Mesenchymal stem cell (in vitro differentiated cells and primary cell): ENCODE measurements around the gene MGMT.

Experiments used
- DNase-seq: peaks from one replicate; pipeline ENCODE4 v3.0.0-alpha.2; 2013
- H2AFZ ChIP-seq: one replicate; pipeline ENCODE4 v1.6.1; 2013; ENCODE audit warnings: low read depth, mild to moderate bottlenecking, control low read depth, inconsistent platforms, low read length, moderate library complexity
- H2AK5ac ChIP-seq: 2 replicates; pipeline ENCODE4 v1.6.1; 2013; ENCODE audit warnings: low read length, moderate library complexity, mild to moderate bottlenecking, inconsistent platforms; ENCODE audit not compliant: severe bottlenecking
- H2BK120ac ChIP-seq: one replicate; pipeline ENCODE4 v1.6.1; 2013; ENCODE audit warnings: low read depth, mild to moderate bottlenecking, inconsistent platforms, low read length, moderate library complexity
- H2BK12ac ChIP-seq, 2 experiments: one replicate each; pipeline ENCODE4 v1.6.1; 2013; ENCODE audit warnings: inconsistent platforms in 2 of 2, low read length in 2 of 2, mild to moderate bottlenecking in 2 of 2, moderate library complexity in 2 of 2, control low read depth in 1 of 2
- H2BK15ac ChIP-seq: one replicate; pipeline ENCODE4 v1.6.1; 2013; ENCODE audit warnings: mild to moderate bottlenecking, low read depth, inconsistent platforms; ENCODE audit not compliant: poor library complexity, severe bottlenecking
- H2BK5ac ChIP-seq: 2 replicates; pipeline ENCODE4 v1.6.1; 2013; ENCODE audit warnings: low read depth, mild to moderate bottlenecking, low read length, control low read depth, inconsistent platforms; ENCODE audit not compliant: poor library complexity, severe bottlenecking
- H3K14ac ChIP-seq, 2 experiments: one replicate each; pipeline ENCODE4 v1.6.1; 2013; ENCODE audit warnings: inconsistent platforms in 2 of 2, low read length in 2 of 2, control low read depth in 1 of 2, mild to moderate bottlenecking in 1 of 2, moderate library complexity in 1 of 2
- H3K18ac ChIP-seq, 2 experiments: one replicate each; pipeline ENCODE4 v1.6.1; 2013; ENCODE audit warnings: inconsistent platforms in 2 of 2, low read length in 2 of 2, control low read depth in 1 of 2, low read depth in 1 of 2, mild to moderate bottlenecking in 1 of 2
- H3K23ac ChIP-seq, 2 experiments: one replicate each; pipeline ENCODE4 v1.6.1; 2013; ENCODE audit warnings: inconsistent platforms in 2 of 2, low read length in 2 of 2, mild to moderate bottlenecking in 2 of 2, moderate library complexity in 2 of 2, control low read depth in 1 of 2
- H3K27ac ChIP-seq: 2 replicates; pipeline ENCODE4 v1.5.1; 2013; ENCODE audit warnings: mild to moderate bottlenecking, moderate library complexity, low read length, control low read depth, inconsistent platforms; ENCODE audit not compliant: poor library complexity, severe bottlenecking
- H3K27me3 ChIP-seq, 2 experiments: 2 replicates each; pipeline versions ENCODE4 v1.6.1 to v1.7.0; 2013; ENCODE audit warnings: low read length in 2 of 2, mild to moderate bottlenecking in 2 of 2, moderate library complexity in 2 of 2, control low read depth in 1 of 2, inconsistent platforms in 1 of 2; ENCODE audit not compliant: control insufficient read depth in 1 of 2, insufficient read depth in 1 of 2
- H3K36me3 ChIP-seq, 2 experiments: 2 replicates each; pipeline versions ENCODE4 v1.6.1 to v1.7.0; 2013; ENCODE audit warnings: low read length in 2 of 2, control low read depth in 1 of 2, inconsistent platforms in 1 of 2, low read depth in 1 of 2, mild to moderate bottlenecking in 1 of 2; ENCODE audit not compliant: insufficient read depth in 2 of 2, control insufficient read depth in 1 of 2
- H3K4ac ChIP-seq, 2 experiments: one replicate each; pipeline ENCODE4 v1.6.1; 2013; ENCODE audit warnings: inconsistent platforms in 2 of 2, low read length in 2 of 2, mild to moderate bottlenecking in 2 of 2, moderate library complexity in 2 of 2, control low read depth in 1 of 2, low read depth in 1 of 2
- H3K4me1 ChIP-seq: 2 replicates; pipeline ENCODE4 v1.6.1; 2013; ENCODE audit warnings: low read depth, low read length, control low read depth; ENCODE audit not compliant: control insufficient read depth, insufficient read depth
- H3K4me2 ChIP-seq: 2 replicates; pipeline ENCODE4 v1.6.1; 2013; ENCODE audit warnings: low read length, mild to moderate bottlenecking, inconsistent platforms; ENCODE audit not compliant: poor library complexity, severe bottlenecking
- H3K4me3 ChIP-seq, 2 experiments: 2 replicates each; pipeline versions ENCODE4 v1.5.1 to v1.7.0; 2013; ENCODE audit warnings: low read length in 2 of 2, mild to moderate bottlenecking in 2 of 2, control low read depth in 1 of 2, low read depth in 1 of 2; ENCODE audit not compliant: insufficient read depth in 1 of 2
- H3K79me1 ChIP-seq: replicated peaks from 2 replicates; pipeline ENCODE4 v1.6.1; 2013; ENCODE audit warnings: mild to moderate bottlenecking, control low read depth, low read length, inconsistent platforms; ENCODE audit not compliant: poor library complexity, severe bottlenecking
- H3K9ac ChIP-seq: 2 replicates; pipeline ENCODE4 v1.7.0; 2013; ENCODE audit warnings: mild to moderate bottlenecking, low read length, moderate library complexity
- H3K9me3 ChIP-seq: 2 replicates; pipeline ENCODE4 v1.7.0; 2013; ENCODE audit warnings: mild to moderate bottlenecking, low read length; ENCODE audit not compliant: control insufficient read depth
- H4K8ac ChIP-seq: one replicate; pipeline ENCODE4 v1.6.1; 2013; ENCODE audit warnings: inconsistent platforms, mild to moderate bottlenecking, low read length, moderate library complexity
- H4K91ac ChIP-seq: one replicate; pipeline ENCODE4 v1.6.1; 2013; ENCODE audit warnings: mild to moderate bottlenecking, low read length, inconsistent platforms
- WGBS: methylation state at CpG from one replicate; pipeline ENCODE4 v1.1.7; 2013; ENCODE audit warnings: mixed read lengths; 5-methylcytosine and 5-hydroxymethylcytosine counted together

The MGMT gene

GRCh38 chr10:129676014-129676413, 209.0 kb downstream of the MGMT start:
- Histone ChIP-seq H2BK12ac (no peak overlapping the region), H2BK120ac (no peak overlapping the region), H4K8ac (no peak overlapping the region), H2BK15ac (no peak overlapping the region), H3K36me3 (peaks cover 0 to 11% of the 10 kb centered on the region in 2 experiments), H4K91ac (no peak overlapping the region), H3K27ac (no peak overlapping the region), H3K4me3 (no peak overlapping the region), H3K4me2 (no peak overlapping the region), H2AFZ (no peak overlapping the region), H3K14ac (no peak overlapping the region), H2BK5ac (no peak overlapping the region), H3K79me1 (peaks cover 3% of the 10 kb centered on the region), H3K4me1 (peaks cover 2% of the 10 kb centered on the region), H2AK5ac (no peak overlapping the region), H3K23ac (no peak overlapping the region), H3K27me3 (no peaks in the 10 kb centered on the region), H3K9ac (no peak overlapping the region), H3K9me3 (peaks cover 5% of the 10 kb centered on the region), H3K4ac (no peak overlapping the region), H3K18ac (no peak overlapping the region)
- no peak for DNase-seq
- WGBS, result 91% methylated on average over 12 of the region's 12 CpGs

- no peaks in the 10 kb centered on the region for H3K9me3 ChIP-seq
- no peak overlapping the region for H3K23ac ChIP-seq
- H2BK5ac ChIP-seq, result no peak overlapping the region
- H3K79me1 ChIP-seq, result peaks cover 3% of the 10 kb centered on the region
- peaks cover 0 to 13% of the 10 kb centered on the region in 2 experiments for H3K36me3 ChIP-seq
- H4K8ac ChIP-seq, result no peak overlapping the region
- H2AFZ ChIP-seq, result no peak overlapping the region
- no peak overlapping the region for H3K9ac ChIP-seq
- no peak overlapping the region for H2BK120ac ChIP-seq
- H2AK5ac ChIP-seq, result no peak overlapping the region
- no peak overlapping the region for H4K91ac ChIP-seq
- no peak overlapping the region for H3K14ac ChIP-seq
- WGBS, result 92% methylated on average over 11 of the region's 11 CpGs
- no peak overlapping the region for H2BK12ac ChIP-seq
- no peak overlapping the region for H2BK15ac ChIP-seq
- no peak for DNase-seq
- H3K4me2 ChIP-seq, result no peak overlapping the region
- no peak overlapping the region for H3K18ac ChIP-seq
- no peak overlapping the region for H3K4me3 ChIP-seq
- H3K27ac ChIP-seq, result no peak overlapping the region
- H3K27me3 ChIP-seq, result no peaks in the 10 kb centered on the region
- no peak overlapping the region for H3K4ac ChIP-seq
- H3K4me1 ChIP-seq, result peaks cover 2% of the 10 kb centered on the region
Measured at GRCh38 chr10:129677377-129677927, 210.4 kb downstream of the MGMT start.

GRCh38 chr10:129678186-129678585, 211.1 kb downstream of the MGMT start:
- H2BK15ac ChIP-seq, result no peak overlapping the region
- no peak overlapping the region for H2BK120ac ChIP-seq
- no peaks in the 10 kb centered on the region for H3K27me3 ChIP-seq
- no peak overlapping the region for H3K4ac ChIP-seq
- H3K18ac ChIP-seq, result no peak overlapping the region
- no peak overlapping the region for H2BK5ac ChIP-seq
- no peak overlapping the region for H2AK5ac ChIP-seq
- no peak overlapping the region for H3K4me2 ChIP-seq
- 70% methylated on average over 3 of the region's 4 CpGs for WGBS
- H3K79me1 ChIP-seq, result peaks cover 3% of the 10 kb centered on the region
- no peak overlapping the region for H3K4me3 ChIP-seq
- H3K4me1 ChIP-seq, result peaks cover 2% of the 10 kb centered on the region
- H2BK12ac ChIP-seq, result no peak overlapping the region
- no peak for DNase-seq
- H3K14ac ChIP-seq, result no peak overlapping the region
- no peak overlapping the region for H4K8ac ChIP-seq
- H3K36me3 ChIP-seq, result peaks cover 0 to 13% of the 10 kb centered on the region in 2 experiments
- H3K27ac ChIP-seq, result no peak overlapping the region
- no peaks in the 10 kb centered on the region for H3K9me3 ChIP-seq
- no peak overlapping the region for H3K23ac ChIP-seq
- no peak overlapping the region for H4K91ac ChIP-seq
- no peak overlapping the region for H2AFZ ChIP-seq
- no peak overlapping the region for H3K9ac ChIP-seq

GRCh38 chr10:129679207-129679606, 212.2 kb downstream of the MGMT start:
- H3K23ac ChIP-seq, result no peak overlapping the region
- H4K91ac ChIP-seq, result no peak overlapping the region
- no peak overlapping the region for H3K14ac ChIP-seq
- no peak overlapping the region for H2BK12ac ChIP-seq
- no peak overlapping the region for H2BK5ac ChIP-seq
- peaks cover 3% of the 10 kb centered on the region for H3K79me1 ChIP-seq
- no peak overlapping the region for H3K4me2 ChIP-seq
- no peak overlapping the region for H3K4ac ChIP-seq
- H2BK15ac ChIP-seq, result no peak overlapping the region
- no peak overlapping the region for H3K4me3 ChIP-seq
- peaks cover 2% of the 10 kb centered on the region for H3K4me1 ChIP-seq
- H2AK5ac ChIP-seq, result no peak overlapping the region
- peaks cover 0 to 13% of the 10 kb centered on the region in 2 experiments for H3K36me3 ChIP-seq
- no peak overlapping the region for H3K9ac ChIP-seq
- no peak for DNase-seq
- no peak overlapping the region for H2AFZ ChIP-seq
- 98% methylated on average over 8 of the region's 10 CpGs for WGBS
- H2BK120ac ChIP-seq, result no peak overlapping the region
- no peaks in the 10 kb centered on the region for H3K27me3 ChIP-seq
- no peak overlapping the region for H4K8ac ChIP-seq
- no peak overlapping the region for H3K27ac ChIP-seq
- no peak overlapping the region for H3K18ac ChIP-seq
- H3K9me3 ChIP-seq, result no peaks in the 10 kb centered on the region
